ENCODE data around the gene DLL4.

DNA sequence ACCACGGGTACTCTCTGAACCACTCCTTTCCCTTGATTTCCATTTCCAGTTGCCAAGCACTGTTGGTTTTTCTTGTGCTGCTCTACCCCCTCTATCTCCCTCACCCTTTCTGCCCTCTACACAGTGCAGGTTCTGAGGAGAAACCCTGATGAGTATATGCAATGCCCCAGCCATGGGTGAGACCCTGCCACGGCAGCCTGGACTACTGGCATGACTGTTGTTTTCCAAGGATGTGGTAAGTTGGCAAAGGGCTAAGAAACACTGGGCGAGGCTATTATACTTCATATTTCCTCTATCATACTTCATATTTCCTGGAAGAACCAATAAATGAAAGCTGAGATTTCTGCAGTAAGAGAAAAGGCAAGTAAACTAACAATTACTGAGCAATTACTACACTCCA is 52.0 kb downstream of the DLL4 start:
- TF ChIP-seq, protein P1, sequence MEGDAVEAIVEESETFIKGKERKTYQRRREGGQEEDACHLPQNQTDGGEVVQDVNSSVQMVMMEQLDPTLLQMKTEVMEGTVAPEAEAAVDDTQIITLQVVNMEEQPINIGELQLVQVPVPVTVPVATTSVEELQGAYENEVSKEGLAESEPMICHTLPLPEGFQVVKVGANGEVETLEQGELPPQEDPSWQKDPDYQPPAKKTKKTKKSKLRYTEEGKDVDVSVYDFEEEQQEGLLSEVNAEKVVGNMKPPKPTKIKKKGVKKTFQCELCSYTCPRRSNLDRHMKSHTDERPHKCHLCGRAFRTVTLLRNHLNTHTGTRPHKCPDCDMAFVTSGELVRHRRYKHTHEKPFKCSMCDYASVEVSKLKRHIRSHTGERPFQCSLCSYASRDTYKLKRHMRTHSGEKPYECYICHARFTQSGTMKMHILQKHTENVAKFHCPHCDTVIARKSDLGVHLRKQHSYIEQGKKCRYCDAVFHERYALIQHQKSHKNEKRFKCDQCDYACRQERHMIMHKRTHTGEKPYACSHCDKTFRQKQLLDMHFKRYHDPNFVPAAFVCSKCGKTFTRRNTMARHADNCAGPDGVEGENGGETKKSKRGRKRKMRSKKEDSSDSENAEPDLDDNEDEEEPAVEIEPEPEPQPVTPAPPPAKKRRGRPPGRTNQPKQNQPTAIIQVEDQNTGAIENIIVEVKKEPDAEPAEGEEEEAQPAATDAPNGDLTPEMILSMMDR (IDR thresholded peaks at IDR 0.05; ENCODE audit: low read depth, low read length, poor library complexity, severe bottlenecking) = no peak
- TF ChIP-seq EZH2phosphoT487 (IDR thresholded peaks at IDR 0.05; ENCODE audit: borderline replicate concordance, low read length) = no peak
